Cardiac muscle cell (in vitro differentiated cells and primary cell): Measurements from ENCODE around the gene AAGAB. TPM values are rescaled to one million over a fixed set of nuclear protein-coding genes. Genes with fewer than 3 reads are reported as not detected.

Experiments used
- DNase-seq, 2 donors: peaks; one replicate each; pipeline versions ENCODE4 v3.0.0 to v3.0.0-alpha.2; 2010 to 2017; ENCODE audit warnings: low read depth in 1 of 2, low spot score in 1 of 2
- H3K27ac ChIP-seq: fragments of 200-600 bp; sonication (generic); 2 replicates; pipeline ENCODE4 v1.5.1; 2016
- H3K27me3 ChIP-seq: fragments of 200-600 bp; sonication (generic); 2 replicates; pipeline ENCODE4 v1.6.0; 2016; ENCODE audit warnings: control low read depth
- H3K36me3 ChIP-seq: fragments of 200-600 bp; sonication (generic); 2 replicates; pipeline ENCODE4 v1.5.1; 2016; ENCODE audit warnings: control low read depth
- H3K4me1 ChIP-seq: fragments of 200-600 bp; sonication (generic); 2 replicates; pipeline ENCODE4 v1.8.1; 2017; ENCODE audit warnings: low read depth, mild to moderate bottlenecking, mixed run types
- H3K4me3 ChIP-seq: fragments of 200-600 bp; sonication (generic); 2 replicates; pipeline ENCODE4 v1.5.1; 2016; ENCODE audit warnings: mild to moderate bottlenecking
- H3K9me3 ChIP-seq: fragments of 200-600 bp; sonication (generic); 2 replicates; pipeline ENCODE4 v1.5.1; 2017; ENCODE audit warnings: low read depth, mild to moderate bottlenecking, control low read depth
- polyA plus RNA-seq: library from polyadenylated mRNA; unstranded; fragments of >200 nt; fragmentation: Nextera tagmentation; extraction: Ambion mirVana; gene quantifications from 2 replicates; pipeline ENCODE4 v1.2.1, GENCODE V29; 2016
- total RNA-seq: library from RNA; depleted of rRNA; stranded (reverse); fragments of >200 nt; gene quantifications from 2 replicates; pipeline ENCODE4 v1.2.3, GENCODE V29; 2016
- TF ChIP-seq, protein P1 (sequence below): IDR thresholded peaks from 2 replicates; pipeline ENCODE4 v1.5.1; 2012; ENCODE audit warnings: low read depth, mild to moderate bottlenecking, low read length

Gene AAGAB
- total and polyA plus RNA-seq, 2 experiments from 2014 or later, result 27.8 to 45.3 TPM

DNA sequence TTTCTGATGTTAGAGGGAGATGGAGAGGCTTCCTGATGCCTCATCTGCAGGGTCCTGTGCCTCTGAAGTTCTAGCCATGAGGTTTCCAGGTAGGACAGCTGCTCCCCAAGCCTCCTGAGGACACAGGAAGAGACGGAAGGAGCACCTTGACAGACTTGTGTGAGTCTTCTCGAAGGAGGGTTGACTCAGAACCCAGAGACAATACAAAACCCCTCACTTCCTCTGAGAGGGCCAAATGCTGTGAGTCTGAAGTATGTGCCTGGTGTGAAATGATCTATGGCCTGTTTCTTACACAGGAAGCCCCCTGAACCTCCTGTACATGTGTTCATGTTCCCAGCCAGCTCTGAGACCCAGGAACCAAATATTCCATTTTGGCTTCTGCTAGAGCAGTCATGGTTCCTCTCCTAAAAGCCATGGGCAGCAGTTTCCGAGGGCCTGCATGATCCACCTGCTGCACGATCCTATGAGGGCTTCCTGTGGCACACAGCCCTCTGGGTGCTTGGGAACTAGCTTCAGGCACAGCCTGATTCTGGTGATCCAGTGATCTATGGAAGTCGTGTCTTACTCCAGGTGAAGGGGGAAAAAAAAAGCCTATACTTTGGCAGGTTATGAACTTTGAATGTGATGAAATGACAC lies 62.2 kb downstream of the AAGAB start:
- Histone ChIP-seq H3K4me1 (no peaks in the 10 kb centered on the region), H3K36me3 (peaks cover 33% of the 10 kb centered on the region), H3K4me3 (no peak overlapping the region), H3K27ac (no peak overlapping the region), H3K9me3 (no peaks in the 10 kb centered on the region), H3K27me3 (no peaks in the 10 kb centered on the region)
- TF ChIP-seq, protein P1, sequence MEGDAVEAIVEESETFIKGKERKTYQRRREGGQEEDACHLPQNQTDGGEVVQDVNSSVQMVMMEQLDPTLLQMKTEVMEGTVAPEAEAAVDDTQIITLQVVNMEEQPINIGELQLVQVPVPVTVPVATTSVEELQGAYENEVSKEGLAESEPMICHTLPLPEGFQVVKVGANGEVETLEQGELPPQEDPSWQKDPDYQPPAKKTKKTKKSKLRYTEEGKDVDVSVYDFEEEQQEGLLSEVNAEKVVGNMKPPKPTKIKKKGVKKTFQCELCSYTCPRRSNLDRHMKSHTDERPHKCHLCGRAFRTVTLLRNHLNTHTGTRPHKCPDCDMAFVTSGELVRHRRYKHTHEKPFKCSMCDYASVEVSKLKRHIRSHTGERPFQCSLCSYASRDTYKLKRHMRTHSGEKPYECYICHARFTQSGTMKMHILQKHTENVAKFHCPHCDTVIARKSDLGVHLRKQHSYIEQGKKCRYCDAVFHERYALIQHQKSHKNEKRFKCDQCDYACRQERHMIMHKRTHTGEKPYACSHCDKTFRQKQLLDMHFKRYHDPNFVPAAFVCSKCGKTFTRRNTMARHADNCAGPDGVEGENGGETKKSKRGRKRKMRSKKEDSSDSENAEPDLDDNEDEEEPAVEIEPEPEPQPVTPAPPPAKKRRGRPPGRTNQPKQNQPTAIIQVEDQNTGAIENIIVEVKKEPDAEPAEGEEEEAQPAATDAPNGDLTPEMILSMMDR, result no peak
- DNase-seq, result no peak

DNA sequence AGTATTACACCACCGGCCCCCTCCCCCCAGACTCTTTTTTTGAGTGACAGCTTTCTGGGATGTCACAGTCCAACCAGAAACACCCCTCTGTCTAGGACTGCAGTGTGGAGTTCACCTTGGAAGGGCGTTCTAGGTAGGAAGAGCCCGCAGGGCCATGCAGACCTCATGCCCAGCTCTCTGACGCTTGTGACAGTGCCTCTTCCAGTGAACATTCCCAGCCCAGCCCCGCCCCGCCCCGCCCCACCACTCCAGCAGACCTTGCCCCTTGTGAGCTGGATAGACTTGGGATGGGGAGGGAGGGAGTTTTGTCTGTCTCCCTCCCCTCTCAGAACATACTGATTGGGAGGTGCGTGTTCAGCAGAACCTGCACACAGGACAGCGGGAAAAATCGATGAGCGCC lies 63.6 kb downstream of the AAGAB start:
- peaks cover 42% of the 10 kb centered on the region for H3K36me3 ChIP-seq
- H3K4me1 ChIP-seq, result no peaks in the 10 kb centered on the region
- TF ChIP-seq, protein P1, result no peak
- H3K27me3 ChIP-seq, result no peaks in the 10 kb centered on the region
- H3K27ac ChIP-seq, result no peak overlapping the region
- no peak overlapping the region for H3K4me3 ChIP-seq
- no peak for DNase-seq
- H3K9me3 ChIP-seq, result no peaks in the 10 kb centered on the region

DNA sequence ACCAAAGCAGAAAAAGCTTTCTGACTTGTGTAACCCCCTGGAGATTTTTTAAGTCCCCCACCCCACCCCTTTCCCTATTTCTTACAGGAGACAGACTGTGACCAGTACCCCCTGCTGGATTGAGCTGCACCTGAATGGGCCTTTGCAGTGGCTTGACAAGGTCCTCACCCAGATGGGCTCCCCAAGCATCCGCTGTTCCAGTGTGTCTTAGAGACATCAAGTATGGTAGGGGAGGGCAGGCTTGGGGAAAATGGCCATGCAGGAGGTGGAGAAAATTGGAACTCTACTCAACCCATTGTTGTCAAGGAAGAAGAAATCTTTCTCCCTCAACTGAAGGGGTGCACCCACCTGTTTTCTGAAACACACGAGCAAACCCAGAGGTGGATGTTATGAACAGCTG lies 64.1 kb downstream of the AAGAB start:
- no peaks in the 10 kb centered on the region for H3K27me3 ChIP-seq
- peaks cover 44% of the 10 kb centered on the region for H3K36me3 ChIP-seq
- no peaks in the 10 kb centered on the region for H3K9me3 ChIP-seq
- H3K27ac ChIP-seq, result no peak overlapping the region
- DNase-seq, result no peak
- no peak overlapping the region for H3K4me3 ChIP-seq
- TF ChIP-seq, protein P1, result no peak
- H3K4me1 ChIP-seq, result no peaks in the 10 kb centered on the region

GRCh38 chr15:67189326-67190051 lies 65.0 kb downstream of the AAGAB start:
- TF ChIP-seq, protein P1, result no peak
- H3K27ac ChIP-seq, result no peak overlapping the region
- no peaks in the 10 kb centered on the region for H3K4me1 ChIP-seq
- no peak for DNase-seq
- no peaks in the 10 kb centered on the region for H3K9me3 ChIP-seq
- no peaks in the 10 kb centered on the region for H3K27me3 ChIP-seq
- peaks cover 44% of the 10 kb centered on the region for H3K36me3 ChIP-seq
- H3K4me3 ChIP-seq, result no peak overlapping the region

DNA sequence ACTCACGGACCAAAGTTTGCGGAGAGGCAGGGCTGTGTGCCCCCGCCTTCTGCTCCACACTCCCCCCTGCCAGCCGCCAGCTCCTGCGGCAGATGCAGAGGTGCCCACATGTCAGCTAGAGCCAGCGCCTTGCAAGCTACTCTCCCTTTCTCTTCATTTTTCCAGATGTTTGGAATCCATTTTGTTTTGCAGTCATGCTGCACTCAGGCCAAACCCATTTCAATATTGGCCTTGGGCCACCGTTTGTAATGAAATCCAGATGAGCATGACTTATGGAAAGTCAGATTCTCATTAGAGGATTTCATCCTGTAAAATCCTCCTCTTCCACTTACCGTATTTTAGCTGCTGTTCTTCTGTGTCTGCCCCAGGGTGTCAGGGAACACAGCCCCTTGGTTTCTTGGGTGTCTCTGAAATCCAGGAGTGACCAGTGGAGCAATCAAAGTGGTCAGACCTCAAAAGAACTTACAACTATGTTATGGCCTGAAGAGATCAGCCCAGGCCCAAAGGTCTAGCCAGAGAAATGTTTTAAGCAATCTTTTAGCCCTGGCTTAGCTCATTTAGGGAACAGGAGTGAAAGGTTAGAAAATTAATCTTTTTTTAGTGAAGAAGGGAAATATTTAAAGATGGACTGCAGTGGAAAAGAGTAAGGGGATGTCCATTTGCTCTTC lies 65.8 kb downstream of the AAGAB start:
- TF ChIP-seq, protein P1, result no peak
- Histone ChIP-seq H3K36me3 (peaks cover 44% of the 10 kb centered on the region), H3K27ac (no peak overlapping the region)

More for the DNA sequence above, 65.8 kb downstream of the AAGAB start:
- Histone ChIP-seq H3K4me3 (no peak overlapping the region), H3K9me3 (no peaks in the 10 kb centered on the region), H3K27me3 (no peaks in the 10 kb centered on the region), H3K4me1 (no peaks in the 10 kb centered on the region)
- DNase-seq, result peak in 1 of 2 donors; percentile 91
